ENCODE measurements around the gene LILRB3. TPM values are rescaled to one million over a fixed set of nuclear protein-coding genes. Genes with fewer than 3 reads are reported as not detected.

LILRB3 gene
- total and polyA plus RNA-seq, 3 experiments from 2014 or later = 0.48 to 1.2 (median 0.49) TPM

DNA sequence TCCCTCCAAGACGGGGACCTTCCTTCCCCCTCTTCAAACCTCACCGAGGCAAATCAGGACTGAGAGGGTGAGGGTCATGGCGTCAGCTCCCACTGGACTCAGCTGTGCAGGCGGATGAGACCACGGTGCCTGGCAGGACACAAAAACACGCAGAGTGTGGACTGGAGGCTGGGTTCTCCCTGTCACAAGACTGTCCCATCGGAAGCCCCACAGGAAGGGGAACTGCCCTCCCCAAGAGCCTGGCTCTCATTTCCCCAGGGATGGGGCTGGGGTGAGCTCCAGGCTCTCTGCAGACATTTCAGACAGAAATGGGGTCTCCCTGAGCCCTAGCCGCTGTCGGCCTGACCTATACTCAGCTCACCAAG, 34.3 kb upstream of the LILRB3 start, which contains the start of gene LILRB5:
TSS of gene LILRB5 (minus strand) at position 158 of the 365 bp plus-strand sequence. CDS start at position 78, 80 bp downstream.
- Histone ChIP-seq H3K27ac (ENCODE audit: low read depth, low read length) (no peak within 1 kb of the TSS), H3K4me1 (ENCODE audit: insufficient read depth, low read length) (no peaks in the 10 kb centered on the region), H3K27me3 (ENCODE audit: insufficient read depth, low read length, poor library complexity, severe bottlenecking) (no peaks in the 10 kb centered on the region), H3K9me3 (ENCODE audit: low read length) (no peaks in the 10 kb centered on the region), H3K36me3 (ENCODE audit: insufficient read depth, low read length) (no peaks in the 10 kb centered on the region), H3K4me3 (ENCODE audit: low read length) (no peak within 1 kb of the TSS)
- Mint-ChIP-seq H3K4me1 (no peaks in the 10 kb centered on the region), H3K9me3 (no peaks in the 10 kb centered on the region), H3K27ac (peak within 1 kb of the TSS in 1 of 8 donors; percentile 91), H3K27me3 (peaks cover 8 to 18% of the 10 kb centered on the region in 2 donors), H3K4me3 (no peak within 1 kb of the TSS), H3K36me3 (no peaks in the 10 kb centered on the region)
- ChIA-PET CTCF (interaction anchor here (2.0 kb wide), 1 partner anchor 9 kb away, joined by 9 read pairs; no protein-coding TSS in a partner anchor), POLR2A (no interaction called here)
- no peak for DNase-seq

DNA sequence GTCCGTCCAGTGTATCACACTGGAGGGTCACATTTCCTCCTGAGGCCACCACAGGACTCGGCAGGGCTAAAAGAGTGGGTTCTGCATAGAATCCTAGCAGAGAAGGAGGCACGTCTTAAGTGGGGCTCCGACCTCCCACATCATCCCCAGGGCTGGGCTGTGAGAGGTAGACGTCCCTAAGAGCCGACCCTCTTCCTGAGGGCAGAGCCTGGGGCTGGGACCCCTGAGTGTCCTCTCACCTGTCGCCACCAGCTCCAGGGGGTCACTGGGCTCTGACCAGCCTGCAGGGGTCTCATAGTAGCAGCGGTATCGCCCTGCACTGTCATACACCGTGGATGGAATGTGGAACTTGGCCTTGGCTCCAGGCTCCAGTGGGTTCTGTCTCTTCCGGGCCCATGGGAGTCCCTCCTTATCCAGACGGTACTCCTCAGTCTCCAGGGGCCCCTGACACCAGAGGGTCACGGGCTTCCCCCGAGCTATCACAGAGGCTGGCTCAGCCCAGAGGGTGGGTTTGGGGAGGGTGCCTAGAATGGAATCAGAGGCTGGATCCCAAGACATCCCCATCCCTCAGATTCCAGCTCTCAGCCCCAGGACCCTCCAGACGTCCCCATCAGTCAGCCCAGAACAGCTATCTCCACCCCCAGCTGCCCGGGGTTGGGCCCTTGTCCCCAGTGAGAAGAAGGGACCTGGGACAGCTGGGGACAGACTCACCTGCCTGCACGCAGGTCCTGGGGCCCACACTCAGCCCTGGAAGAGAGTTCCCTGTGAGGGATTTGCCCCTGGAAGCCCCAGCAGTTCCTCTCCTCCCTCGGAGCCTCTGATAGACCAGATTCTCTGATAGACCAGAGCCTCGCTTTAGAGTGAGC, 33.7 kb upstream of the LILRB3 start:
- DNase-seq = no peak
- Histone ChIP-seq H3K27me3 (ENCODE audit: insufficient read depth, low read length, poor library complexity, severe bottlenecking) (no peaks in the 10 kb centered on the region), H3K4me3 (ENCODE audit: low read length) (no peak overlapping the region), H3K27ac (ENCODE audit: low read depth, low read length) (no peak overlapping the region), H3K9me3 (ENCODE audit: low read length) (no peaks in the 10 kb centered on the region), H3K4me1 (ENCODE audit: insufficient read depth, low read length) (no peaks in the 10 kb centered on the region), H3K36me3 (ENCODE audit: insufficient read depth, low read length) (no peaks in the 10 kb centered on the region)
- no peaks in the 10 kb centered on the region for H3K36me3 Mint-ChIP-seq
- CTCF ChIA-PET = interaction anchor here (2.0 kb wide), 1 partner anchor 10 kb away, joined by 9 read pairs; no protein-coding TSS in a partner anchor
- POLR2A ChIA-PET = no interaction called here
- H3K4me3 Mint-ChIP-seq = no peak overlapping the region
- no peaks in the 10 kb centered on the region for H3K9me3 Mint-ChIP-seq
- H3K27me3 Mint-ChIP-seq = peaks cover 8 to 16% of the 10 kb centered on the region in 2 donors
- H3K27ac Mint-ChIP-seq = peak overlapping the region in 1 of 8 donors; percentile 91
- no peaks in the 10 kb centered on the region for H3K4me1 Mint-ChIP-seq

DNA sequence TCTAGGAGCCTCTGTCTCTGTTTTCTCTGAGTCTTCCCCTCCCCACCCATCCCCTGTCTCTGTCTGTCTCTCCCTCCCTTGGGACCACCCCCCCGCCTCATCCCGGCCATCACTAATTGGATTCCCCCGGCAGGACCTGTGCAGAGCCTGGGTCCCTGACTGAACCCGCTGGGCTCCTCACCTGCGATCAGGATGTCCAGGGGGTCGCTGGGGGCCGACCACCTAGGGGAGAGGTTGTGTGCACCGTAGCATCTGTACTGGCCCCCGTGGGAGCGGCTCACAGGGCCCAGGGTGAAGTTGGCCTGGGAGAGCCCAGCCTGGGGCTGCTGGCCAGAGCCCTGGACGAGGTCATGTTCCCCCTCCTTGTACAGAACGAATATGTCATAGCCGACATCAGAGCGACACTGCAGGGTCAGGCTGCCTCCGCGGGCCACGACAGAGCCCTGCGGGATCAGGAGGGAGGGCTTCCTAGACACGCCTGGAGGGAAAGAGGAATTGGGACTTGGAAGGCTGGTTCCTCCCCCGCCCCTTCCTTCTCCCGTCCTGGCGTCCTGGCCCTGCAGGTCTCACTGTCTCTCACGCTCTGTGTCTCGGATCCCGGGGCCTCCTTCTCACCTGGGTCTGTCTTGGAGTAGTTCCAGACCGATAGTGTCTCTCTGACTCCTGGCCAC, 32.4 kb upstream of the LILRB3 start:
- Mint-ChIP-seq H3K4me1 (no peaks in the 10 kb centered on the region), H3K27me3 (peaks cover 8 to 17% of the 10 kb centered on the region in 2 donors), H3K27ac (peak overlapping the region in 1 of 8 donors; percentile 96), H3K36me3 (no peaks in the 10 kb centered on the region), H3K4me3 (no peak overlapping the region), H3K9me3 (no peaks in the 10 kb centered on the region)
- H3K27ac ChIP-seq (ENCODE audit: low read depth, low read length) = no peak overlapping the region
- POLR2A ChIA-PET = no interaction called here
- H3K9me3 ChIP-seq (ENCODE audit: low read length) = no peaks in the 10 kb centered on the region
- CTCF ChIA-PET = no interaction called here
- no peak for DNase-seq
- no peaks in the 10 kb centered on the region for H3K27me3 ChIP-seq (ENCODE audit: insufficient read depth, low read length, poor library complexity, severe bottlenecking)
- no peaks in the 10 kb centered on the region for H3K4me1 ChIP-seq (ENCODE audit: insufficient read depth, low read length)
- no peak overlapping the region for H3K4me3 ChIP-seq (ENCODE audit: low read length)
- no peaks in the 10 kb centered on the region for H3K36me3 ChIP-seq (ENCODE audit: insufficient read depth, low read length)

DNA sequence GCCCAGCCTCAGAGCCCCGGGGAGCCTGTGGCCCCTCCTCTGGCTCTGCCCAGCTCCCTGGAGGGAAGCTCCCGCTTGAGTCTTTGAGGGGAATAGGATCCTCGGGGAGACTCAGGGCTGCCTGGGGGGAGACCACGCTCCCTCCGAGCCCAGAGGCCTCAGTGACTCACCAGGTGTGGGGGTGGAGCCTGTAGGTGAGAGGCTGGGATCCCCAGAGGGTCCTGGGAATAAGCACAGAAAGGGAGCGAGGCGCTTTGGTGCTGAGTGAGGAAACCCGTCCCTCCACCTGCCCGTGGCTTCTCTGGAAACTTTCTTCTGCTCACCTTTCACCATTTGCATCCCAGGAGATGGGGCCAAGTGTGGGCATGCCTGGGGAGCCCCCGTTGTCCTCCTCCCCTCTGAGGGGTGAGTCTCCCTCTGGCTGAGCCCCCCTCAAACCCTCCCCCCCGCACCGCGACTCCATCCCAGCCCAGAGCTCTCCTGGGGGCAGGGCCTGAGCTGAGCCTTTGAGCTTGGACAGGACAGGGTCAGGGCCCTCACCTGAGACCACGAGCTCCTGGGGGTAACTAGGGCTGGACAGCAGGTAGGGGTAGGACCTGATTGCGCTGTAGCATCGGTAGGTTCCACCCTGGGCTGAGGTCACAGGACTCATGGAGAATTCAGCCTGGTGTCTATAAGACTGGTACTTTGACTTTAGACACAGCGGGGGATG, 31.5 kb upstream of the LILRB3 start:
- CTCF ChIA-PET = no interaction called here
- POLR2A ChIA-PET = no interaction called here
- Histone ChIP-seq H3K4me1 (ENCODE audit: insufficient read depth, low read length) (no peaks in the 10 kb centered on the region), H3K36me3 (ENCODE audit: insufficient read depth, low read length) (no peaks in the 10 kb centered on the region), H3K27me3 (ENCODE audit: insufficient read depth, low read length, poor library complexity, severe bottlenecking) (no peaks in the 10 kb centered on the region), H3K9me3 (ENCODE audit: low read length) (no peaks in the 10 kb centered on the region), H3K4me3 (ENCODE audit: low read length) (no peak overlapping the region), H3K27ac (ENCODE audit: low read depth, low read length) (no peak overlapping the region)
- Mint-ChIP-seq H3K27me3 (peaks cover 8 to 19% of the 10 kb centered on the region in 2 donors), H3K4me1 (no peaks in the 10 kb centered on the region), H3K36me3 (no peaks in the 10 kb centered on the region), H3K9me3 (no peaks in the 10 kb centered on the region), H3K27ac (no peak overlapping the region), H3K4me3 (no peak overlapping the region)
- DNase-seq = no peak

DNA sequence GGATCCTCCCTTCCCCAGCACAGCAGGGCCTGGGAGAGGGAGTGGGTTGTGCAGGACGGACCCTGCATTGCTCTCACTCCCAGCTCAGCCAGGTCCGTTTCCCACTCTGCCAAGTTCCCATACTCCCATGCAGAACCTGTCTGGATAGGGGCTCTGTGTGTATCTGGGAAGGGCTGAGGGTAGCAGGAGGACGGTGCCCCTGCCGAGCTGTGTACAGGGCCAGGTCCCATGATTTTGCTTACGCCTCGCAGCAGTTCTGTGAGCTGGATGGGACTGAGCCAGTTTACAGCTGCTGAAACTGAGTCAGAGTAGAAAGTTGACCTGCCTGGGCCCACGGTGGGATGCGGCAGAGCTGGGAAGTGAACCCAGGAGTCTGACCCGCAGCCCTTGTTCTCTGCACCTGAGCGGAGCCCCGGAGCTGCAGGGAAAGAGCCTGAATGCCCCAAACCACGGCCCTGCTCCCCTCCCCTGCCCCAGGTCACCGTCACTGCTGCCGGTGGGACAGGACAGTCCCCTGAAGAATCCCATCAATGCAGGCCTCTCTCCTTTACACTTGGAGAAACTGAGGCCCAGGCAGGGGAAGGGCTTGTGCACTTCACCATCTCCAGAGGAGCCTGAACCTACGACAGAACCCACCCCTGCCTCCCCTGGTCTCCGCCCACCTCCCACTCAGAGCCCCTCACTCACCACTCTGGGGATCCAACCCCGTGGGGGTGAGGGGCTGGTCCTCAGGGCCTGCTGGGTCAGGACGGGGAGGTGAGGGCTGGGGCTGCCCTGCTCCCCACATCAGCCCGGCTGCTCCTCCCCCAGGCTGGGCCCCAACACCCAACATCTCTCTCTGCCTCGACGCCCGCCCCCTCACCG, 30.8 kb upstream of the LILRB3 start:
- H3K4me3 ChIP-seq (ENCODE audit: low read length) = no peak overlapping the region
- H3K27ac ChIP-seq (ENCODE audit: low read depth, low read length) = no peak overlapping the region
- no peaks in the 10 kb centered on the region for H3K4me1 Mint-ChIP-seq
- no peaks in the 10 kb centered on the region for H3K27me3 ChIP-seq (ENCODE audit: insufficient read depth, low read length, poor library complexity, severe bottlenecking)
- no peaks in the 10 kb centered on the region for H3K36me3 ChIP-seq (ENCODE audit: insufficient read depth, low read length)
- no peaks in the 10 kb centered on the region for H3K9me3 ChIP-seq (ENCODE audit: low read length)
- no peaks in the 10 kb centered on the region for H3K4me1 ChIP-seq (ENCODE audit: insufficient read depth, low read length)
- H3K36me3 Mint-ChIP-seq = no peaks in the 10 kb centered on the region
- no peak for DNase-seq
- no peak overlapping the region for H3K27ac Mint-ChIP-seq
- H3K4me3 Mint-ChIP-seq = no peak overlapping the region
- ChIA-PET CTCF (interaction anchor here (0.6 kb wide), 1 partner anchor 77 kb away, joined by 4 read pairs; no protein-coding TSS in a partner anchor), POLR2A (no interaction called here)
- H3K27me3 Mint-ChIP-seq = peaks cover 8 to 17% of the 10 kb centered on the region in 2 donors
- no peaks in the 10 kb centered on the region for H3K9me3 Mint-ChIP-seq

DNA sequence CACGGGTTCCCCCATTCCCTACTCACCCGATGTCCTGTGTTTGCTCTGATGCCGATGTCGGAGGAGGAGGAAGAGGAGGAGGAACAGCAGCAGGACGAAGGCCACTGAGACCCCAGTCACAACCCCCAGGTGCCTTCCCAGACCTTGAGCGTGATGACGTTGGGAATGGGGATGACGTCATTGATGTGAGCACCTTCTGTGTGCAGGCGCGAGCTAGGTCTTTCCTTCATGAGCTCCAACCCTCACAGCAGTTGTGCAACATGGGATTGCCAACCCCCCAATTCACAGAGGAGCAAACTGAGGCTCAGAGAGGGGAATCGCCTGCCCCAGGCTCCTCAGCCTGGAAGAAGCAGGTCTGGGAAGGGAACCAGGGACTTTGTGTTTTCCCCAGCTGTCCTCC, 30.0 kb upstream of the LILRB3 start:
- Mint-ChIP-seq H3K4me1 (peaks cover 5 to 6% (median 6%) of the 10 kb centered on the region in 3 donors), H3K27ac (no peak overlapping the region), H3K36me3 (no peaks in the 10 kb centered on the region), H3K27me3 (peaks cover 8 to 15% of the 10 kb centered on the region in 2 donors), H3K9me3 (no peaks in the 10 kb centered on the region), H3K4me3 (no peak overlapping the region)
- Histone ChIP-seq H3K4me3 (ENCODE audit: low read length) (no peak overlapping the region), H3K36me3 (ENCODE audit: insufficient read depth, low read length) (no peaks in the 10 kb centered on the region), H3K9me3 (ENCODE audit: low read length) (no peaks in the 10 kb centered on the region), H3K27ac (ENCODE audit: low read depth, low read length) (no peak overlapping the region), H3K27me3 (ENCODE audit: insufficient read depth, low read length, poor library complexity, severe bottlenecking) (no peaks in the 10 kb centered on the region), H3K4me1 (ENCODE audit: insufficient read depth, low read length) (no peaks in the 10 kb centered on the region)
- ChIA-PET POLR2A (no interaction called here), CTCF (interaction anchor here (0.6 kb wide), 1 partner anchor 78 kb away, joined by 4 read pairs; no protein-coding TSS in a partner anchor)
- no peak for DNase-seq

DNA sequence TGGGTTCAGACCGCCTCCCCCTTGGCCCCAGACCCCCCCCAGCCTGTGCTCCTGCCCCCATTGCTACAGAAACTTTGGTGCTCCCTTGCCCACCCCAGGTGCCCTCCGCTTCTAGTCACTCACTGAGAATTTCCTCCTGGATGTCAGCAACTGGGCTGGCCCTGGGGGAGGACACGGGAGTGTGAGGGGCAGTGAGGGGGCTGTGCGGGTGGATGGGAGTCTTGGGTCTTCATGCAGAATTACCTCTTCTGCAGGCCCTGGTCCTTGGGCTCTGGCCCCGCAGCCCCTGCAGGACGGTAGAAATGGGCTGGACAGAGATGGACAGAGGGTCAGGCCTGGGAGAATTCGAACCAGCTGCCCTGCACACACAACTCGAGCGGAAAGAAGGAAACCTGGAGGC, 29.4 kb upstream of the LILRB3 start:
- POLR2A ChIA-PET = no interaction called here
- H3K4me3 Mint-ChIP-seq = no peak overlapping the region
- CTCF ChIA-PET = no interaction called here
- Histone ChIP-seq H3K27ac (ENCODE audit: low read depth, low read length) (no peak overlapping the region), H3K27me3 (ENCODE audit: insufficient read depth, low read length, poor library complexity, severe bottlenecking) (no peaks in the 10 kb centered on the region), H3K36me3 (ENCODE audit: insufficient read depth, low read length) (no peaks in the 10 kb centered on the region), H3K9me3 (ENCODE audit: low read length) (no peaks in the 10 kb centered on the region), H3K4me3 (ENCODE audit: low read length) (no peak overlapping the region), H3K4me1 (ENCODE audit: insufficient read depth, low read length) (no peaks in the 10 kb centered on the region)
- H3K27me3 Mint-ChIP-seq = peaks cover 8 to 10% of the 10 kb centered on the region in 2 donors
- peaks cover 9 to 10% (median 10%) of the 10 kb centered on the region in 3 donors for H3K4me1 Mint-ChIP-seq
- no peak overlapping the region for H3K27ac Mint-ChIP-seq
- no peaks in the 10 kb centered on the region for H3K36me3 Mint-ChIP-seq
- H3K9me3 Mint-ChIP-seq = no peaks in the 10 kb centered on the region
- DNase-seq = no peak

Measured in CD8-positive, alpha-beta memory T cell (primary cell).